Measurements from ENCODE around the gene FUOM. TPM values are rescaled to one million over a fixed set of nuclear protein-coding genes. Genes with fewer than 3 reads are reported as not detected.

FUOM gene
- polyA plus RNA-seq, 1 of the 3 experiments (the other 2 are of a cell fraction) = 32.5 TPM

GRCh38 chr10:133339708-133340380 lies 18.0 kb downstream of the FUOM start:
- no peaks in the 10 kb centered on the region for H3F3A ChIP-seq (replicated peaks; ENCODE audit: insufficient read depth)
- 75% methylated on average over 9 of the region's 13 CpGs for WGBS (ENCODE audit: low lambda C conversion rate)
- H3K4me2 ChIP-seq = no peak overlapping the region
- no peaks in the 10 kb centered on the region for H3K79me2 ChIP-seq (ENCODE audit: insufficient read depth)
- H3K9me2 ChIP-seq = no peaks in the 10 kb centered on the region
- TF ChIP-seq TCF12 (IDR thresholded peaks at IDR 0.05) (no peak), NRF1 (IDR thresholded peaks at IDR 0.05; ENCODE audit: low read depth, low read length) (no peak), USF1 (IDR thresholded peaks at IDR 0.05; ENCODE audit: borderline replicate concordance, low read depth) (no peak), RAD21 (IDR thresholded peaks at IDR 0.05; ENCODE audit: low read length) (no peak), TAF1 (IDR thresholded peaks at IDR 0.05; ENCODE audit: borderline replicate concordance, low read depth, low read length) (no peak), EZH2phosphoT487 (IDR thresholded peaks at IDR 0.05; ENCODE audit: borderline replicate concordance, low read depth) (no peak), POLR2AphosphoS5 (IDR thresholded peaks at IDR 0.05; ENCODE audit: low read depth, low read length) (no peak), IRF3 (IDR thresholded peaks at IDR 0.05; ENCODE audit: low read depth, low read length) (no peak), NFIC (IDR thresholded peaks at IDR 0.05; ENCODE audit: borderline replicate concordance) (no peak)
- TF ChIP-seq, protein P1, sequence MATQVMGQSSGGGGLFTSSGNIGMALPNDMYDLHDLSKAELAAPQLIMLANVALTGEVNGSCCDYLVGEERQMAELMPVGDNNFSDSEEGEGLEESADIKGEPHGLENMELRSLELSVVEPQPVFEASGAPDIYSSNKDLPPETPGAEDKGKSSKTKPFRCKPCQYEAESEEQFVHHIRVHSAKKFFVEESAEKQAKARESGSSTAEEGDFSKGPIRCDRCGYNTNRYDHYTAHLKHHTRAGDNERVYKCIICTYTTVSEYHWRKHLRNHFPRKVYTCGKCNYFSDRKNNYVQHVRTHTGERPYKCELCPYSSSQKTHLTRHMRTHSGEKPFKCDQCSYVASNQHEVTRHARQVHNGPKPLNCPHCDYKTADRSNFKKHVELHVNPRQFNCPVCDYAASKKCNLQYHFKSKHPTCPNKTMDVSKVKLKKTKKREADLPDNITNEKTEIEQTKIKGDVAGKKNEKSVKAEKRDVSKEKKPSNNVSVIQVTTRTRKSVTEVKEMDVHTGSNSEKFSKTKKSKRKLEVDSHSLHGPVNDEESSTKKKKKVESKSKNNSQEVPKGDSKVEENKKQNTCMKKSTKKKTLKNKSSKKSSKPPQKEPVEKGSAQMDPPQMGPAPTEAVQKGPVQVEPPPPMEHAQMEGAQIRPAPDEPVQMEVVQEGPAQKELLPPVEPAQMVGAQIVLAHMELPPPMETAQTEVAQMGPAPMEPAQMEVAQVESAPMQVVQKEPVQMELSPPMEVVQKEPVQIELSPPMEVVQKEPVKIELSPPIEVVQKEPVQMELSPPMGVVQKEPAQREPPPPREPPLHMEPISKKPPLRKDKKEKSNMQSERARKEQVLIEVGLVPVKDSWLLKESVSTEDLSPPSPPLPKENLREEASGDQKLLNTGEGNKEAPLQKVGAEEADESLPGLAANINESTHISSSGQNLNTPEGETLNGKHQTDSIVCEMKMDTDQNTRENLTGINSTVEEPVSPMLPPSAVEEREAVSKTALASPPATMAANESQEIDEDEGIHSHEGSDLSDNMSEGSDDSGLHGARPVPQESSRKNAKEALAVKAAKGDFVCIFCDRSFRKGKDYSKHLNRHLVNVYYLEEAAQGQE (IDR thresholded peaks at IDR 0.05; ENCODE audit: low read depth, low read length) = no peak
- TF ChIP-seq, protein P2, sequence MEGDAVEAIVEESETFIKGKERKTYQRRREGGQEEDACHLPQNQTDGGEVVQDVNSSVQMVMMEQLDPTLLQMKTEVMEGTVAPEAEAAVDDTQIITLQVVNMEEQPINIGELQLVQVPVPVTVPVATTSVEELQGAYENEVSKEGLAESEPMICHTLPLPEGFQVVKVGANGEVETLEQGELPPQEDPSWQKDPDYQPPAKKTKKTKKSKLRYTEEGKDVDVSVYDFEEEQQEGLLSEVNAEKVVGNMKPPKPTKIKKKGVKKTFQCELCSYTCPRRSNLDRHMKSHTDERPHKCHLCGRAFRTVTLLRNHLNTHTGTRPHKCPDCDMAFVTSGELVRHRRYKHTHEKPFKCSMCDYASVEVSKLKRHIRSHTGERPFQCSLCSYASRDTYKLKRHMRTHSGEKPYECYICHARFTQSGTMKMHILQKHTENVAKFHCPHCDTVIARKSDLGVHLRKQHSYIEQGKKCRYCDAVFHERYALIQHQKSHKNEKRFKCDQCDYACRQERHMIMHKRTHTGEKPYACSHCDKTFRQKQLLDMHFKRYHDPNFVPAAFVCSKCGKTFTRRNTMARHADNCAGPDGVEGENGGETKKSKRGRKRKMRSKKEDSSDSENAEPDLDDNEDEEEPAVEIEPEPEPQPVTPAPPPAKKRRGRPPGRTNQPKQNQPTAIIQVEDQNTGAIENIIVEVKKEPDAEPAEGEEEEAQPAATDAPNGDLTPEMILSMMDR (IDR thresholded peaks at IDR 0.05) = no peak
- DNase-seq = no peak
- H3K9me3 ChIP-seq = no peaks in the 10 kb centered on the region
- H3K36me3 ChIP-seq (replicated peaks in 1 of 2; ENCODE audit: control insufficient read depth in 1 of 2, insufficient read depth in 2 of 2, low read length in 1 of 2) = no peaks in the 10 kb centered on the region
- H3K27ac ChIP-seq (ENCODE audit: low read depth in 2 of 2, low read length in 1 of 2) = no peak overlapping the region
- ChIA-PET CTCF (interaction anchor here (3.1 kb wide), 1 partner anchor 11 kb away, joined by 19 read pairs; no protein-coding TSS in a partner anchor), POLR2A (no interaction called here)
- H4K20me1 ChIP-seq (ENCODE audit: insufficient read depth) = no peaks in the 10 kb centered on the region
- no peak overlapping the region for H3K9ac ChIP-seq
- peaks cover 68% of the 10 kb centered on the region for H3K27me3 ChIP-seq (ENCODE audit: insufficient read depth)
- H2AFZ ChIP-seq (ENCODE audit: low read depth) = no peak overlapping the region
- H3K4me1 ChIP-seq (ENCODE audit: control insufficient read depth in 1 of 2, insufficient read depth in 2 of 2, low read depth in 1 of 2, low read length in 1 of 2) = peaks cover 0 to 2% of the 10 kb centered on the region in 2 experiments; a peak in 2 of 4 replicates
- no peak overlapping the region for H3K4me3 ChIP-seq (ENCODE audit: low read depth in 2 of 2, low read length in 1 of 2)

All from SK-N-SH (cell line).